Muscle of arm (tissue), 14 donors: Measurements from ENCODE around the gene CORO2B. TPM values are rescaled to one million over a fixed set of nuclear protein-coding genes. Genes with fewer than 3 reads are reported as not detected.

Experiments used
- DNase-seq: peaks from one replicate; pipeline ENCODE4 v3.0.0-alpha.2; 2013
- long read RNA-seq, 11 donors: transcript quantifications; one replicate each; lab custom pipeline, GENCODE V29; 2026
- polyA plus RNA-seq, 12 donors: library from polyadenylated mRNA; unstranded; fragments of 120-200 nt; gene quantifications; one replicate each; pipeline ENCODE4 v1.2.1, GENCODE V29; 2013; ENCODE audit not compliant: insufficient read length in 12 of 12

CORO2B gene
- polyA plus RNA-seq = 10 to 100 TPM in 1 of 12 donors, 1 to 10 TPM in 10, not detected in 1; 4.3 to 10.6 (median 6.0) TPM
- long read RNA-seq, donor 1 = 0 reads
- long read RNA-seq, donor 2, partial matches to known transcripts = 0 of 1 reads
- long read RNA-seq, donor 2, other reads (novel, unspliced or antisense) = 0 of 1 reads
- long read RNA-seq, donor 3, partial matches to known transcripts = 0 of 3 reads
- long read RNA-seq, donor 3, other reads (novel, unspliced or antisense) = 0 of 3 reads
- long read RNA-seq, donor 4, partial matches to known transcripts = 0 of 2 reads
- long read RNA-seq, donor 4, other reads (novel, unspliced or antisense) = 0 of 2 reads
- long read RNA-seq, donor 5, partial matches to known transcripts = 0 of 1 reads
- long read RNA-seq, donor 5, other reads (novel, unspliced or antisense) = 0 of 1 reads
- long read RNA-seq, donor 6, partial matches to known transcripts = 0 of 1 reads
- long read RNA-seq, donor 6, other reads (novel, unspliced or antisense) = 0 of 1 reads
- long read RNA-seq, donor 7, partial matches to known transcripts = 0 of 1 reads
- long read RNA-seq, donor 7, other reads (novel, unspliced or antisense) = 0 of 1 reads
- long read RNA-seq, donor 8, partial matches to known transcripts = 0 of 1 reads
- long read RNA-seq, donor 8, other reads (novel, unspliced or antisense) = 0 of 1 reads
- long read RNA-seq, donor 9 = 0 reads
- long read RNA-seq, donor 10, partial matches to known transcripts = 0 of 3 reads
- long read RNA-seq, donor 10, other reads (novel, unspliced or antisense) = 0 of 3 reads
- long read RNA-seq, donor 11, partial matches to known transcripts = 0 of 2 reads
- long read RNA-seq, donor 11, other reads (novel, unspliced or antisense) = 0 of 2 reads

GRCh38 chr15:68578980-68579935 is at the start of gene CORO2B:
CORO2B (plus strand) TSS chr15:68578993; CDS start chr15:68579263, 270 bp downstream.
- no peak for DNase-seq

DNA sequence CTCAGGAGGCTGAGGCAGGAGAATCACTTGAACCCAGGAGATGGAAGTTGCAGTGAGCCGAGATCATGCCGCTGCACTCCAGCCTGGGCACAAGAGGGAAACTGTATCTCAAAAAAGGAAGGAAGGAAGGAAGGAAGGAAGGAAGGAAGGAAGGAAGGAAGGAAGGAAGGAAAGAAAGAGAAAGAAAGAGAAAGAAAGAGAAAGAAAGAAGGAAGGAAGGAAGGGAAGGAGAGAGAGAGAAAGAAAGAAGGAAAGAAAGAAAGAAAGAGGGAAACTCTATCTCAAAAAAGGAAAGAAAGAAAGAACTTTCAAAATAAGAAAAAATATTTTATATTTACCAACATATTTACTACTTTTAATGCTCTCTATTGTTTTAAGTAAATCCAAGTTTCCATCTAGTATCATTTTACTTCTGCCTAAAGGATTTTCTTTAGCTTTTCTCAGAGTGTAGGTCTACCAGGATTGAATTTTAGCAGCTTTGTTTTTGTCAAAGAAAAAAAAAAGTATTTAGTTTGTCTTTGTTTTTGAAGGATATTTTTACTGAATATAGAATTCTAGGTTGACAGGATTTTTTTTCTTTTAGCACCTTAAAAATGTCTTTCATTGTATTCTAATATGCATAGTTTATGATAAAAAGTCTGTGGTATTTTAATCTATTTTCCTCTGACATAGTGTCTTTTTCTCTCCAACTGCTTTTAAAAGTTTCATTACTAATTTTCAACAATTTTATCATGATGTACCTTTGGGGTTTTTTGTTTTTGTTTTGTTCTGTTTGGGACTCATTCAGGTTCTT is 47.2 kb upstream of the CORO2B start:
- DNase-seq = no peak

- no peak for DNase-seq
These were observed 42.3 kb upstream of the CORO2B start for GRCh38 chr15:68536331-68537095.

GRCh38 chr15:68537097-68537496 is 41.7 kb upstream of the CORO2B start:
- DNase-seq = no peak

GRCh38 chr15:68537506-68537905 is 41.3 kb upstream of the CORO2B start:
- no peak for DNase-seq

- no peak for DNase-seq
These were observed 40.5 kb upstream of the CORO2B start for GRCh38 chr15:68538311-68538710.

DNA sequence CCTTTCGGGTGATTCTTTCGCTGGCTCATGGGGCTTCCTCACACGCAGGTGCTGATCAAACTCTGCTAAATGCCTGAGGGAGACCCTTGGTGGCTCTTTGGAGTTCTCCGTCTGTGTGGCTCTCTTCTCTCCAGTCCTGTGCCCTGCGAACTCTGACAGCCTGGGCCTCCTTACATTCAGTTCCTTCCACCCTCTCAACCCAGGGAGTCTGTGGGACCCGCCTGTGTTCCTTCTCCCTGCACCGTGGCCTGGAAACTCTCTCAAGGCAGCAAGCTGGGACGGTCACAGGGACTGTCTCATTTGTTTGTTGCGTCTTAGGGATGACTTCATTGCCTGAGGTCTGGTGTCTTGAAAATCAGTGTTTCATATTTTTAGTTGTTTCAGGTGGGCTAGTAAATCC is 37.0 kb upstream of the CORO2B start:
- no peak for DNase-seq

GRCh38 chr15:68542348-68542747 is 36.4 kb upstream of the CORO2B start:
- no peak for DNase-seq

- DNase-seq = no peak
These were observed 36.0 kb upstream of the CORO2B start for GRCh38 chr15:68542771-68543164.

DNA sequence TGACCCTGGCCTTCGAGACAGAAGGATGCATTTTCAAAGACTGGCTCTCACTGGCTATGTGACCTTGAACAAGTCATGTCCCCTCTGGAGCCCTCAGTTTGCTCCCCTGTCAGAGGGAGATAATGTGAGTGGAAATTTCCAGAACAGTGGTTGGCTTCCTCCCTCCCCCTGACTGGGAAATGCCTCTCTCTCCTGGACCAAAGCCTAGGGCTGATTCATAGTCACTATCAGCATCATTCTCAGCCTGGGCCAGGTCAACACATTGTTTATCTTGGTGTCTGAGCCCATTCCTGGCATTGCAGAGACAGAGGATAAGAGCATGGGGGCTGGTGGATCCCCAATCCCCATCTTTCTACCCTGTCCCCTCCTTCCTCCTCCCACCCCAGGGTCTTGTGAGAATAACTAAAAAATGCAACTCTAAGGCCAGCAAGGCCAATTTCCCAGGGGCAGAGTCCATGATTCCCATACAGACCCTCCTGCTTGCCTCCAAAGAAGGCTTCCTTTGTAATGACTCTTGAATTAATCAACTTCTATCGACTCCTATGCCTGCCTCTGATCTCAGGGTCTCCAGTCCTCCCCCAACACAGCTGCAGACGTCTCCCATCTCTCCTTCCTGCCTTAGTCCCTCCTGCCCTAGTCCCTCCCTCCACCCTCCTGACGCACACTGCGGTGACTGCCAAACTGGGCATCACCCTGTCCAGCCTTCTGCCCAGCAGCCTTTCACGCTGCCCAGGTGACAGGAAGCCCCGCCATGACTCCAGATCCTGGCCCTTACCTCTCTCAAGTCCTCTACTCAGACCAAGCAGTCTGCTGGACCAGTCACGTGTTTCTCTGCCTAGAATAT is 35.4 kb upstream of the CORO2B start:
- DNase-seq = no peak

GRCh38 chr15:68546318-68546717 is 32.5 kb upstream of the CORO2B start:
- DNase-seq = no peak

DNA sequence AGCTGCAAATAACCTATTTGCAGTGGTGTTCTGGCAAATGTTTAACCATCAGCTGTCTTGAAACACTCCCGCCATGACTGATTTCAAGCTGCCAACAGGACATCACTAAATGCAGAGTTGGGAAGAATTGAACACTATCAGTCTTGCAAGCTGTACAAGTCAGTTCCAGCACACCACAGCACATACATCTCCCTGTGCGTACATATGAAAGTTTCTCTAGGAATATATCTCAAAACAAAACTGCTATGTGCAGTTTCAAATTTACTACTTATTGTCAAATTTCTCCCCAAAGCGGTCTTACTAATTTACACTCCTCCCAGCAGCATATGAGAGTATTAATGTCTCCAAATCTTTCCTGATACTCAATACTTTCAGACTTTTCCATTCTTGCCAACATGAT is 30.4 kb upstream of the CORO2B start:
- no peak for DNase-seq

- DNase-seq = no peak
These were observed 28.8 kb upstream of the CORO2B start for GRCh38 chr15:68550004-68550403.

DNA sequence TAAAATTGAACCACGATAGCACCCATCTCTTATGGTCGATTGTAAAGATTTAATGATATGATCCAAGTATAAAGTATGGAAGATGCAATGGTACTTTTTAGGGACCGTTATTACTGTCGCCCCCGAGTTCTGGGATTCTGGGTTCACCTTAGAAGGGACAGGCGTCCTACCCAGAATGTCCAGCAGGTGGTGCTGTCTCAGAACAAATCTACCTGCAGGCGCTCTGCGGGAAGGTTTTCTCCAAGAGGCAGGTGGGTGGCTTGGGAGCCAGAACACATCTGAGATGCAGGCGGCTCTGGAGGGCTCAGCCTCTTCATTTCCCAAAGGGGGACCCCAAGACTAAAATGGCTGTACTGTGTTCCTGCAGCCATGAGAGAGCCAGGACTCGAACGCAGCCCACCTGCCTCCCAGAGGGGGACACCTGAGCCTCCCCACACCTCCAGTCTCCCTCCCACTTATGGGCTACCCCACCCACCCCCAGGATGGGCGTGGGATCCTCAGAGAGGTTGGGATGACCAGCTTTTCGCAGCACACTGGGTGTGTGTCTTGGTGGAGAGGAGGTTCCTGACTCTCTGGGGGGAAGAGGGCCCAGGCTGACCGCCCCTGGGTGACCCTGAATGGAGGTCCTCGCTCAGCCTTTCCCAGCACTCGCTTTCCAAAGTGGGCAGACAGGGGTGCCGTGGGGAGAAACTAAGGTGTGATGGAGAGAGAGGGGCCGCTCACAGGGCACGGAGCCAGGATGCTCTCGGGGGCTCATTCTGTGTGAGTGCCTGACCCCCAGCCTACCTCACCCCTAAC is 28.1 kb upstream of the CORO2B start:
- DNase-seq = peak; percentile 68

GRCh38 chr15:68551296-68551635 is 27.5 kb upstream of the CORO2B start:
- no peak for DNase-seq

DNA sequence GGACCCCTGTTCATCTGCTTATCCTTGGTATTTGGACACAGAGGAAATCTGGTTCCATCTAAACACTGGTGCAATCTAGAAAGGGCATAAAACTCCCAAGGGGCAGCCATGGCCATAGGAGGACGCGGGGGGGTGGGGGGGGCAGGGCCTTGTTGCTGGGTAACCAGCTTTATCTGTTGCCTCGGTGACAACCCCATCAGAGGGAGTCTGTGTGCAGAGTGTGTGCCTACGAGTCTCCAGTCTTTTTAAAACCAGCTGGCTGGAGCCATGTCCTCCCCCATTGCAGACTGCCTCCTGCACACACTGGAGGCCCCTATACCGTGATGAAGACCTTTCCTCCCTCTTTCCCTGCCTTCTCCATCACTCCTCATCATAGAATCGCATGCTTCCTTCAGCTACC is 26.4 kb upstream of the CORO2B start:
- no peak for DNase-seq

GRCh38 chr15:68552773-68553172 is 26.0 kb upstream of the CORO2B start:
- DNase-seq = no peak

DNA sequence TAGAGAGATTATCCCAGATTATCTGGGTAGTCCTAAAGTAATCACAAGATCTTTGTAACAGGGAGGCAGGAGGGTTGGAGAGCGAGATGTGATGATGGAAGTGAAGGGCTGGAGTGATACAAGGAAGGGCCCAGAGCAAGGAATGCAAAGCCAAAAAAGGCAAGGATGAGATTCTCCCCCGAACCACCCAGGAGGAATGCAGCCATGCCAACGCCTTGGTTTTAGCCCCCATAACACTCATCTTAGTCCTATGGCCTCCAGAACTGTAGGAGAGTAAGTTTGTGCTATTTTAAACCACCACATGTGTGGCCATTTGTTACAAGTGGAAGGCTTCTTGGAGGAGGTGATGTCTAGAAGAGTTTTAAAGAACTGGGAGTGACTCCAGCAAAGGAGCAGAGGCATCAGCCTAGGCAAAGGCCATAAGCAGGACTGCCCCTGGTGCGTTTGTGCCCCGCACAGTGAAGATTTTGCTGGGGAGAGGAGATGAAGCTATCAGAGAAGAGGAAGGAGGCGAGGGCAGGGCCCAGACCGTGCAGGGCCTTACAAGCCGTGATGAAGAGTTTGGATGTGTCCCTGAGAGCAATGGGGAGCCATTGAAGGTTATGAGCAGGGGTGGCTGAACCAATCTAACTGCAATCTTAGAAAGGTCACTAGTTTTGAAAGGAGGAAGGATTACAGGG is 25.3 kb upstream of the CORO2B start:
- no peak for DNase-seq
